ENCODE measurements around the gene MAGI1.
"Not testable (repeated sequence)": the region's sequence is repeated elsewhere in the genome, so short reads cannot be mapped to it uniquely, and the experiment has no call there.

MAGI1 gene

GRCh38 chr3:66037986-66038369 lies 740 bp downstream of the MAGI1 start:
- no peak for DNase-seq

DNA sequence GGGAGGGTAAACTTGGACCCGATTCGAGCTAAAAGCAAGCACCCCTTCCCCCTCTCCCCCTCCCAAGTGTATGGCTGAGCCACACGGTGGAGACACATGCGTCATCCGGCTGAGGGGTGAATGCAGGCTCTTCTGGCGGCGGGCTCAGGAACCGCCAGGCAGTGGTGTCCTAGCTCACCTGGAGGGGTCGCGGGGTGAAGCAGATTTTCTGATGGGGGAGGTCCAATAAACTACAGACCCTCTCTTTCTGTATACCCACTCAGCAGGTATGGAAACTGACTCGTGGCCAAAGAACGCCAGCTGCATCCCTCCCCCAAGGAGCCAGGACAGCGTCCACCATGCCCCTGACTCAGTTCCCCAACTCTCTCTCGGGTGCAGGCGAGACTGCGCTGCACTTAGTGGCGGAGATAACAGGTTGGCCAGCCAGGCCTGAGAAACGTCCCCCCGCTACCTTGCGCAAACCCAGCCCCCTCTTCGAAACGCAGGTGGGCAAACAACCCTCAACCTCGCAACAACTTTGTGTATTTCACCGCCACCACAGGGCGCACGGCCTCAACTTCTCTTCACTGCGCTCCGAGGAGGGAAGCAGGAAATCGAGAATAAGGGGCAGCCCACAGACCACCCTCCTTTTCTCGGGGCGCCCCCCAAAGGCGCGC lies 1.3 kb downstream of the MAGI1 start:
- DNase-seq: peak; percentile 63

DNA sequence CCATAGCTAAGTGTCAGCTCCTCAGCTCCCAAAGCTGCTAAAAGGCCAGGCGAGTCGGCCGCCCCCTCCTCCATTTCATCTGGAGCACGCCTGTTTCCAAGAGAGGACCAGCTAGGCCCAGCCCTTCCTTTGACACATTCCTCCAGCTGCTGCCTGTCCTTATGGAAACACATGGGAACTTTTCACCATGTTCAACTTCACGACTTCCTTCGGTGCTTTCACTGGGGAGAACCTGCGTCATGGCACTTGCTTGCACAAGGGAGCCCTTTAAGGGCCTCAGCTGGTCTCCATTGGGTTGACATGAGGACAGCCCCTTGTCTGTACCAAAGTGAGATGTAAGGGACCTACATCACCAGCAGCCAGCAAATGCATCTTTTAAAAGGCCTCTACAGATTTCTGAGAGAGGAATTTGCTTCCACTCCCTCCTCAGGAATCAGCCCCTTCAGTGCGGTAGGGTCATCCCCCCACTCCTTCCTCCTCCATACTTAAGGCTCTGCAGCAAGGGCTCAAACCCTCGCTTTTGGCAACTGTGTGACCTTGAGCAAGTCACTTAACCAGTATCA lies 2.1 kb downstream of the MAGI1 start:
- peak; percentile 59 for DNase-seq

DNA sequence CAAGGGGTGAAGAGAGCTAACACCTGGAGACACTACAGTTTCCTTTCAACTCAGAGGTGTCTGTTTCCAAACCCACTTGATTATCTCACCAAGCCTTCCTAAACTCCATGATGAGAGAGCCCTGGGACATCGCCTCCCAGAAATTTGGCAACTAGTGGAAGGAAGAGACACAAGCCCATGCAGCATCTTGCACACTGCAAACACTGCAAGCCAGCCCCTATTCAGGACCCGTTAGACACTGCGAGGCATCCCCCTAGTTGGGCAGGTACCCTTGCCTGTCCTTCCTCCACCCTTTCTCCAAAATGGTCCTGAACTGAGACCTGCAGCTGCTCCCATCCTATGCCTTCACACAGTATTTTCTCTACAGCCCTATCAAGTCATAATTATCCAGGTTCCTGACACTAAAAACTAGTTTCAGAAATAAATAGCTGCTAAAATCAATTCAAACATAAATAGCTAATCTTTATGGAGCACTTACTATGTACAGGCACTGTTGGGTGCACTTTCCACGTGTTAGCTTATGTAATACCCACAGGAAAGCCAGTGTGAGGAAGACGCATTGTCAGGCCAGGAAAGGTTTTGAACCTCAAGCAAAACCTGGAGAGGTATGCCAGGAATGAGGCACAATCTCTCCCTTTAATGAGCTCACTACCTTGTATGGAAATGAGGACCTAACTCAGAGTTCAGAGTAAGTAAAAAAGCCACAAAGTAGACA lies 2.8 kb downstream of the MAGI1 start:
- DNase-seq: peak; percentile 53

DNA sequence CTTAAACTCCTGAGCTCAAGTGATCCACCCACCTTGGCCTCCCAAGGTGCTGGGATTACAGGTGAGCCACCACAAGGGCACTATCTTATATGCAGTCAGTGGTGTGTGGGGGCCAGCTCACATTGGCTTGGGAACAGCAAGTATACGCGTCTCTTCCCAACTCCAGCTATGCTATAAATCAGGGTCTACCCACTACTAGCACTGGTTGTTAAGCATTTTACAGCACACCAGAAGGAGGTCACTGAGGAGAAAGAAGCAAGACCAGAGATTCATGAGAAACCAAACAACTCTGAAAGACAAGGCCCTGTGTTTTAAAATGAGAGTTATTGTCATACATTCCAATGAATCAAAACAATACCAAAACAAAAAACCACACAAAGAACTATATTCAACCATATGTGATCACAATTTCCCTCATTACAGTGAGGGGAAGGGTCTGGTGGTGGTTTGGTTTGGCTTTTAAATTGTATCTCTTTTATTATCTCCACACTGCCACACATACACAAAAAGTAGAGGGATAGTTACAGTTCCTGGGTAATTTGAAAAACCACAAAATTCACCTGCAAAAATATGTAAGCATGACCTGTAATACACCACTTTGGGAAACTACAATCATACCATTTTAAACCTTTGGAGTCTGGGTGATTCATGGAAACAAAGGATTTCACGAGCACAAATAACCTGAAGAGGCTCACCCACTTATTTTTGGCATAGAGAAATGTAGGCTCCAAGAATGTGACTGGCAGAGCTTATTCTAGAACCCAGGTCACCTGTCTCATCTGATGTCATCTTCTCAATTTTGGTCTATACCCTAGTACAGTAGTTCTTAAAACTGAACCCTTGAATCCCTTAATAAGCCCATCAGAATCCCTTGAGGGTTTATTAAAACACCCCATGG lies 5.2 kb downstream of the MAGI1 start:
- no peak for DNase-seq

- no peak for DNase-seq
Observed at GRCh38 chr3:66031102-66031698, 7.5 kb downstream of the MAGI1 start.

DNA sequence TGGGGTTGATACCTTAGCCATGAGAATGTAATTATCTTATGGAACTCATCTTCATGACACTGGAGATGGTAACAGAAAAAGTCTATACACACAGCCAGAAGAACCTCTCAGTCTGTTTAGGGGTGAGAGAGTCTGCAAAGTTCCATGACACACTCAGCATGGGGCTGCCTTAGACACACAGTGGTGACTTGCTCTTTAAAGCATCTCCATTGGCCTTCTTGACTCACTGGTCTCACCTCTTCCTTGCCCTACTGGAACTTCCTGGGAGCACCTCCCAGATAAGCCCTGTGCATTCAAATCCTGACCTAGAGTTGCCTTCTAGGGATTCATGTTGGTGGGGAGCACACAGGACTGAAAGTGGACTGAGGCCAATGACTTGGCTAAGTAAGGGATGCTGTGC lies 9.3 kb downstream of the MAGI1 start:
- DNase-seq: no peak

- DNase-seq: no peak
Observed at GRCh38 chr3:66029014-66029413, 9.7 kb downstream of the MAGI1 start.

GRCh38 chr3:66028457-66028856 lies 10.3 kb downstream of the MAGI1 start:
- DNase-seq: no peak

DNA sequence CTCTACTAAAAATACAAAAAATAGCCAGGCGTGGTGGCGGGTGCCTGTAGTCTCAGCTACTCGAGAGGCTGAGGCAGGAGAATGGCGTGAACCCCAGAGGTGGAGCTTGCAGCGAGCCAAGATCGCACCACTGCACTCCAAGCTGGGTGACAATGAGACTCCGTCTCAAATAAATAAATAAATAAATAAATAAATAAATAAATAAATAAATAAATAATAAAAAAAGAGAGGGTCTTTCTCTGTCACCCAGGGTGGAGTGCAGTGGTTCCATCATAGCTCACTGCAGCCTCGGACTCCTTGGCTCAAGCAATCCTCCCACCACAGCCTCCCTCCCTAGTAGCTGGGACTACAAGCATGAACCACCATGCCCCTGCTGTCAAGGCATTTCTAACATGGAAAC lies 11.6 kb downstream of the MAGI1 start:
- not testable (repeated sequence) for DNase-seq

DNA sequence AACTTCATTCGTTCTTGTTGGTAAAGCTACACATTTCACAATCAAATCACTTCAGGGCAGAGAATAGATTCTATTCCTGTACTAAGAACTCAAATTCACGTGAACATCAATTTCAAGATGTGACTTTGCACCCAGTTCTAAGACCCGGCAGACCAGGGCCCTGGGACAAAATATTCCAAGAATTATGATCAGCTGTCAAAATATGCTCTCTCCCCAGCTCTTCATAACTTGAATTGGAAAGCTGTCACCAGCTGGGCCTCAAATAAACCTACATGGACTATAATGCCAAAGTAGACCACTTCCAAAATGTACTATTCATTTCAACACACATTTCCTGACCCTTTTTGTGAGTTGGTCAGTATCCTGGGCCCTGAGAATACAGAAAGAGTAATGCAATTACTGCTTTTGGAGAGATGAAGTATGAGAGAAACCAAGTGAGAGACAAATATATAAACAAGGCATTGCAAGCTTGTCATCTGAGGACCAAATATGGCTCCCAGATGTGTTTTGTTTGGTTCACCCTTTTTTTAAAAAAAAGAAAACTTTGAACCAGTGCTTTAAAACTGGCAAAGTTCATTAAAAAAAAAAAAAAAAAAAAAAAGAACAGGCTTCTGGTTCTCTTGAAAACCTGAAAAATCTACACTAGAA lies 14.9 kb downstream of the MAGI1 start:
- no peak for DNase-seq

DNA sequence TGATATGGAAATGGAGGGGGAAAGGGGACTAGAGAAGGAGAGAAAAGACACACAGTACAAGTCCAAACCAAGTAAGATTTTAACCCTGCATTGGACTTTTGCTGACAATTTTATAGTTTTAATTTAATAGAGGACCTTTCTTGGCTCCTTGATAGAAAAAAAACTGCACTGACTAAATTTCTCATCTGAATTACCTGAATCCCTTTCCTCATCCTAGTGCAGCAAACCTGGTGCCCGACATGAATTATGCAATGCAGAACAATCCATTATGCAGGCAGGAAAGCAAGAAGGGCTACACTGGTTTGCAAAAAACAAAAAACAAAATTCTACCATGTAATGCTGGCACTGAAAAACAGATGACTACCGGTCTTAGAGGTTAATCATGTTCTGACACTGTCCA lies 15.5 kb downstream of the MAGI1 start:
- DNase-seq: no peak

DNA sequence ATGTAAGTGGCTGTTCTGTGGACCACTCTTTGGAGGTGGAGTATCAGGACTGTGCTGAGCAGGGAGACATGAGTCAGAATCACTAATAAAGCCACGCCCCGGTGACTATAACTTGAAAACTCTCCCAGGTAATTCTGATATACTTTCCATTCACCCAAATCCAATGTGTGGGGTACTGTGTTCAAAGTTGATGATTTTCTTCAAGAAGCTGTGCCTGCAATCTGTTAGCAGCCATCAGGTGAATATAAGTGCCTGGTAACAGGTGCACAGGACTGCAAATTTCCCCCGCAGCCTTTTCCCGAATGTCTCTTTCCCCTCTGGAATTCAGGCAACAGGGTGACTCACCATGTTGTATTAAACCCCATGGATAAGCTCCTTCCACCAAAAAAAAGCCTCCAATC lies 17.0 kb downstream of the MAGI1 start:
- no peak for DNase-seq

DNA sequence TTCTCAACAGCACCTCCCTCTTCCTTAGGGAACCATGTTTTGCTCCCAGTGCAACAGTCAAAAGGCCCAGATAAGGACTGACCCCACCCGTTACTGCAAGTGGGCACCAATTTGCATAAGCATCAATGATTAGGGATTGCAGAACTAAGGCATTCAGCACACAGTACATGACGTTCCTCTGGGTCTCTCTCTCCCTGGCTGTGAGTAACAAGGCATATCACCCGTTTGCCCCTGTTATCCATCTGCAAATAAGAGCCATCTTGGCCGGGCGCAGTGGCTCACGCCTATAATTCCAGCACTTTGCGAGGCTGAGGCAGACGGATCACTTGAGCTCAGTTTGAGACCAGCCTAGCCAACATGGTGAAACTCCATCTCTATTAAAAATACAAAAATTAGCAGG lies 18.8 kb downstream of the MAGI1 start:
- DNase-seq: no peak

- no peak for DNase-seq
Observed at GRCh38 chr3:66018057-66019033, 20.4 kb downstream of the MAGI1 start.

DNA sequence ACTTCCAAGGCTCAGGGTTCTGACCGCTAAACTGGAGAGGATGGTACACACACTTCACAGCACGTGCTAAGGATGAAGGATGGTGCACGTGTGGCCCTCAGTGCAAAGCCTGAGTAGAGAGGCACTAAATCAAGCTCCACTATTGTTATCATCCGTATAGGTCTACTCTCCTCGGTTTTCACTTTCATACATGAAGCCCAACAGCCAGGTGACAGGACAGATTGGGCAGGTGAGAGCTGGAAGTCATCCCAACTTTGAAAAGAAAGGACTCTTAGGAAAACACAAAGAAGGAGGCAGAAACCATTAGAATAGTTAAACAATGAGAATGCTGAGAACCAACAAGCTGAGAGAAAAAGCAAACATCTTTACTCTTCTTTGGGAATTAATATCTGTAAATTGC lies 21.1 kb downstream of the MAGI1 start:
- DNase-seq: no peak

DNA sequence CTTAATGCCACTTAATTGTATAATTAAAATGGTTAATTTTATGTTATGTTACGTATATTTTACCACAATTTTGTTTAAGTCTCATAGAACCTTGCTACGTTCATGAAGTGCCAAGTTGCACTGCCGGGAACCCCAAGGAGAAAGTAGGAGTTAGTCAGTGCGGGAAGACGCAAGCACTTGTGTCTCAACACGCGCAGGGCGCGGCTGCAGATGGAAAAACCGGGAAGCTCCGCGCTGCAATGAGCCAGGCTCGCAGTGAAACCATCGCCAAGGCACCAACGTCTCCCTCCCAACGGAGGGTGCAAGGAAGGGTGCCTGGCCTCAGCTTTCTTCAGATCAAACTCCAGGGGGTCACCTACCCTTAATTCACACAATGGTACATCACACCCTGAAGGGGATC lies 21.6 kb downstream of the MAGI1 start:
- no peak for DNase-seq

DNA sequence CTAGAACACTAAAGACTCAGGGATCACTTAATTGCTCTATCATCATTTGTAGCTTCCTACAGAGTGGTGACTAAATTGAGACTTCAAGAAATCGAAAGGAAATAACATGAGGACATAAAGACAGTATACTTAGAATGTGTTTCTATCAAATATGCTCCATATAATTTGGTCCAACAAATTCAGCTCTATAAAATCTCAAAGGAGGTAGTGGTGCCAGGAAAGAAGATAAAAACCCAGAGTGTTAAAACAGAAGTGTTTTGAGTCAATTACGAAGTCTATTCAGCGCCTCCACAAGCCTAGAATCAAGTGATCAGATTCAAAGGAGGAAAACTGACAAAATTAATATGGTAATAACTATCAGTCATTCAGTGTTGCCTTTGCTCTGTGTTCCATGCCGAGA lies 22.9 kb downstream of the MAGI1 start:
- no peak for DNase-seq

DNA sequence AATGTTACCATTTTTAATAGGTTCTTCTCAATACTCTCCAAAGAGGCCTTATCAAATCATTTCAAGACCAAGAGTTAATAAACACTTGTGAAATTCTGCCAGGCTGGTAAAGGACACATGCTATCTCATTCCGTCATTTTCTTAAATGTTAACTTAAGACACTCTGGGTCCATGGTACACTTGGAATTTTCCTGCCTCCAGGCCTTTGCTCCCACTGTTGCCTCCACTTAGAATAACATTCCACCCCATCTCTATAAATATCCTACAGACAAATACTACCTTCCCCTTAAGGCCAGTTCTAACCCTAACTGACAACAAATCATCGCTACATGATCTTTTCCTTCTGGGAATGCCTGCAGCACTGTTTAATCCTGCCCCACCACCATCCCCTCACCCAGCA lies 24.1 kb downstream of the MAGI1 start:
- no peak for DNase-seq

DNA sequence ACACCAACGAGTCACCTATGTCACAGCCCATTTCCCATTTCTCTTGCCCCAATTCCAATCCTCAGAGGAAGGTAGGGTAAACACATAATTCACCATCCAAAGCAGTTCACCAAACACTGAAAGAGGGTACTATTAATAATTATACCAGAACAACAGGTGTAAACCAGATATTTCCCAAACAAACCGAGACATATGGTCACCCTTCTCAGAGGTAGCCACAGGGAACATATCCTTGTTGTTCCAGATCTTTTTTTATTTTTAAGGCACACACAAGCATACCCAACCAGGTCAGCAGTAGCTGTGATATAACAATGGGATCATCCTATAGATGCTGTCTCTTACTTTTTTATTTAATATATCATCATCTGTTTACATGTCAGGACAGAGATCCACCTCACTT lies 24.7 kb downstream of the MAGI1 start:
- DNase-seq: no peak

DNA sequence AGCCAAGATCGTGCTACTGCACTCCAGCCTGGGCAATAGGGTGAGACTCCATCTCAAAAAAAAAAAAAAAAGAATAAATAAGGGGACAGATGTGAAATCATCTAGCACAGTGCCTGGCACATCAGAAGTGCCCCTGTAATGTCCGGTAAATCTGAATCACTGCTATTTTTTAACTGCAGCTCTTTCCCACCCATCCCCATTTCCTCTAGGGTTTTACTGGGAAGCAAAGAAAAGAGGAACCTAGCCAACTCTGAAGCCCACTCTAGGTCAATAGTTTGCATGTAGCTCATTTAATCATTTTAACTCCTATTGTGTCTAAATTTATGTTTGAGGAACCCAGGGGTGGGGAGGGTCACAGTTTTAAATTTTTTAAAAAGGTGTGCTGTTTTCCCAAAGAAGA lies 26.0 kb downstream of the MAGI1 start:
- no peak for DNase-seq
